Ectodermal cell (in vitro differentiated cells): ENCODE results near the gene ATP6V0A1.
A peak's percentile ranks its signal among the peaks of the same experiment; 100 is the strongest.

Source experiments
- H3K27ac ChIP-seq: 2 replicates; pipeline ENCODE4 v1.7.0; 2013; ENCODE audit warnings: mild to moderate bottlenecking, low read depth, low read length; ENCODE audit not compliant: insufficient read depth, poor library complexity, severe bottlenecking
- H3K27me3 ChIP-seq: 2 replicates; pipeline ENCODE4 v1.7.0; 2013; ENCODE audit warnings: mild to moderate bottlenecking, low read length; ENCODE audit not compliant: insufficient read depth, control insufficient read depth, poor library complexity, severe bottlenecking
- H3K36me3 ChIP-seq: one replicate; pipeline ENCODE4 v1.7.0; 2013; ENCODE audit warnings: low read length; ENCODE audit not compliant: control insufficient read depth, insufficient read depth
- H3K4me1 ChIP-seq: one replicate; pipeline ENCODE4 v1.7.0; 2013; ENCODE audit warnings: low read length; ENCODE audit not compliant: control insufficient read depth, insufficient read depth
- H3K4me3 ChIP-seq: 2 replicates; pipeline ENCODE4 v1.7.0; 2013; ENCODE audit warnings: low read depth, low read length, control low read depth; ENCODE audit not compliant: insufficient read depth
- H3K9me3 ChIP-seq: 2 replicates; pipeline ENCODE4 v1.7.0; 2013; ENCODE audit warnings: mild to moderate bottlenecking, low read length, moderate library complexity; ENCODE audit not compliant: control insufficient read depth
- WGBS, 2 experiments: methylation state at CpG; one replicate each; pipeline ENCODE4 v1.1.7; 2013; ENCODE audit warnings: missing lambda C conversion rate in 2 of 2; 5-methylcytosine and 5-hydroxymethylcytosine counted together

ATP6V0A1 gene

GRCh38 chr17:42457107-42457792 is 1.4 kb upstream of the ATP6V0A1 start:
- no peaks in the 10 kb centered on the region for H3K27me3 ChIP-seq
- peaks cover 5% of the 10 kb centered on the region for H3K4me1 ChIP-seq
- H3K27ac ChIP-seq = no peak overlapping the region
- no peaks in the 10 kb centered on the region for H3K36me3 ChIP-seq
- no peak overlapping the region for H3K4me3 ChIP-seq
- 65 to 91% methylated on average over 4 of the region's 6 CpGs for WGBS, 2 experiments
- no peaks in the 10 kb centered on the region for H3K9me3 ChIP-seq

- whole genome bisulfite sequencing, 2 experiments = 23 to 25% methylated on average over 11 of the region's 11 CpGs
- H3K27me3 ChIP-seq = no peaks in the 10 kb centered on the region
- H3K9me3 ChIP-seq = no peaks in the 10 kb centered on the region
- no peak overlapping the region for H3K27ac ChIP-seq
- peak overlapping the region; percentile 57 for H3K4me3 ChIP-seq
- H3K4me1 ChIP-seq = peaks cover 5% of the 10 kb centered on the region
- H3K36me3 ChIP-seq = peaks cover 3% of the 10 kb centered on the region
Observed at GRCh38 chr17:42459256-42459800, 650 bp downstream of the ATP6V0A1 start.

GRCh38 chr17:42459801-42460281 is 1.2 kb downstream of the ATP6V0A1 start:
- Histone ChIP-seq H3K4me3 (peak overlapping the region; percentile 57), H3K36me3 (peaks cover 3% of the 10 kb centered on the region), H3K27ac (no peak overlapping the region)

GRCh38 chr17:42460371-42460770 is 1.7 kb downstream of the ATP6V0A1 start:
- no peaks in the 10 kb centered on the region for H3K27me3 ChIP-seq
- H3K36me3 ChIP-seq = peaks cover 3% of the 10 kb centered on the region
- H3K27ac ChIP-seq = no peak overlapping the region
- WGBS, 2 experiments = 91 to 95% methylated on average over 1 of the region's 1 CpG
- H3K9me3 ChIP-seq = no peaks in the 10 kb centered on the region
- H3K4me3 ChIP-seq = no peak overlapping the region
- H3K4me1 ChIP-seq = peaks cover 5% of the 10 kb centered on the region

More at GRCh38 chr17:42459801-42460281, 1.2 kb downstream of the ATP6V0A1 start:
- Histone ChIP-seq H3K9me3 (no peaks in the 10 kb centered on the region), H3K27me3 (no peaks in the 10 kb centered on the region), H3K4me1 (peaks cover 5% of the 10 kb centered on the region)
- 82 to 85% methylated on average over 6 of the region's 6 CpGs for WGBS, 2 experiments

GRCh38 chr17:42463976-42464400 is 5.3 kb downstream of the ATP6V0A1 start:
- Histone ChIP-seq H3K4me1 (peaks cover 5% of the 10 kb centered on the region), H3K27me3 (no peaks in the 10 kb centered on the region), H3K9me3 (no peaks in the 10 kb centered on the region), H3K36me3 (peaks cover 6% of the 10 kb centered on the region), H3K27ac (no peak overlapping the region), H3K4me3 (no peak overlapping the region)
- WGBS, 2 experiments = 68 to 89% methylated on average over 1 to 2 of the region's 4 CpGs

- no peaks in the 10 kb centered on the region for H3K27me3 ChIP-seq
- peaks cover 12% of the 10 kb centered on the region for H3K36me3 ChIP-seq
- H3K4me3 ChIP-seq = no peak overlapping the region
- no peak overlapping the region for H3K27ac ChIP-seq
- H3K4me1 ChIP-seq = no peaks in the 10 kb centered on the region
- 95 to 96% methylated on average over 5 of the region's 5 CpGs for WGBS, 2 experiments
- H3K9me3 ChIP-seq = no peaks in the 10 kb centered on the region
Observed at GRCh38 chr17:42467889-42468288, 9.2 kb downstream of the ATP6V0A1 start.

- no peaks in the 10 kb centered on the region for H3K9me3 ChIP-seq
- H3K36me3 ChIP-seq = peaks cover 9% of the 10 kb centered on the region
- no peaks in the 10 kb centered on the region for H3K4me1 ChIP-seq
- H3K27ac ChIP-seq = no peak overlapping the region
- no peak overlapping the region for H3K4me3 ChIP-seq
- H3K27me3 ChIP-seq = no peaks in the 10 kb centered on the region
- 96 to 98% methylated on average over 8 of the region's 8 CpGs for WGBS, 2 experiments
Observed at GRCh38 chr17:42472709-42473521, 14.2 kb downstream of the ATP6V0A1 start.

- H3K27ac ChIP-seq = no peak overlapping the region
- H3K36me3 ChIP-seq = peaks cover 19% of the 10 kb centered on the region
- no peaks in the 10 kb centered on the region for H3K27me3 ChIP-seq
- no peak overlapping the region for H3K4me3 ChIP-seq
- 97 to 98% methylated on average over 6 of the region's 6 CpGs for WGBS, 2 experiments
- no peaks in the 10 kb centered on the region for H3K4me1 ChIP-seq
- H3K9me3 ChIP-seq = no peaks in the 10 kb centered on the region
Observed at GRCh38 chr17:42474276-42474675, 15.6 kb downstream of the ATP6V0A1 start.

- Histone ChIP-seq H3K4me1 (no peaks in the 10 kb centered on the region), H3K4me3 (no peak overlapping the region), H3K36me3 (peaks cover 22% of the 10 kb centered on the region), H3K27me3 (no peaks in the 10 kb centered on the region), H3K9me3 (no peaks in the 10 kb centered on the region), H3K27ac (no peak overlapping the region)
- 92 to 100% methylated on average over 2 to 3 of the region's 3 CpGs for WGBS, 2 experiments
Observed at GRCh38 chr17:42475121-42475520, 16.4 kb downstream of the ATP6V0A1 start.

- H3K36me3 ChIP-seq = peaks cover 22% of the 10 kb centered on the region
- no peaks in the 10 kb centered on the region for H3K9me3 ChIP-seq
- no peaks in the 10 kb centered on the region for H3K4me1 ChIP-seq
- 93 to 98% methylated on average over 4 of the region's 4 CpGs for WGBS, 2 experiments
- no peaks in the 10 kb centered on the region for H3K27me3 ChIP-seq
- no peak overlapping the region for H3K27ac ChIP-seq
- H3K4me3 ChIP-seq = no peak overlapping the region
Observed at GRCh38 chr17:42475835-42476234, 17.2 kb downstream of the ATP6V0A1 start.
